ENCODE results near the gene CEND1.
A peak's percentile ranks its signal among the peaks of the same experiment; 100 is the strongest.

DNA sequence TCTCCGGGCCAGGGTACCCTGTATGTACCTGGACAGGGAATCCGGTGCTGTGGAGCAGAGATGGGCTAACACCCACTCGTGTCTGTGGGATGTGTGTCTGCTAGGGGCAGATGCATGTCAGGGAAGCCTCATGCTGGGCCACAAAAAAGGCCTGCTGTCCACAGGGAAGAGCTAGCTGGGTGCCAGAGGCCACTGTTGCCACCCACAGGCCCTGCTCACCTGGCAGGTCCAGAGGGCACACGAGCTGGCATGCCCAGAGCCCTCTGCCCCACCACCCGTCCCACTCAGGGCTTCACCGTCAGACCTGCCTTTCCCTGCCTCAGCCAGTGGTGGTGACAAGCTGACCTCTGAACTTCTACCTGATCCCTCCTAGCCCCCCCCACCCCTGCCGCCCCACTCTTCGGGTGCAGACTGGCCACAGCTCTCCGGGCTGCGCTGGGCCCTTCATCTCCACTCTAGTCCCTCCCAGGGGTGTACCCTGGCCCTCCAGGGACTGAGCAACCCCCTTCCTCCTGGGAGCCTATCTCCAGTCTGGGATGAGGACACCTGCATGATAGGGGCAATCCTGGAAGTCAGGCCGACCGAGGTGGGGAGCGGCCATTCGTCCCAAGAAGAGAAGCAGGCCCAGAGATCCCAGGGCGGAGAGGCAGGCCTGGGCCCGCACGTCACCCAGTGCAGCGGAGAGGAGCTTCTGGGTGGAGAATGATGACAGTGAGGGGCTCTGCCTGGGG, 6.8 kb upstream of the CEND1 start:
- TF ChIP-seq CTCF (conservative IDR thresholded peaks at IDR 0.05; ENCODE audit: low read depth, low read length) (no peak), RAD21 (IDR thresholded peaks at IDR 0.05; ENCODE audit: low read length) (no peak), FOS (IDR thresholded peaks at IDR 0.05; ENCODE audit: low read depth, low read length) (no peak), POLR2A (IDR thresholded peaks at IDR 0.05; ENCODE audit: low read depth, low read length) (peak; percentile 25; the same call in 1 of the 2 replicates), MAFK (IDR thresholded peaks at IDR 0.05; ENCODE audit: low read depth, low read length) (no peak), CEBPB (IDR thresholded peaks at IDR 0.05; ENCODE audit: low read depth, low read length) (no peak), USF2 (IDR thresholded peaks at IDR 0.05; ENCODE audit: low read depth, low read length) (no peak), CHD1 (IDR thresholded peaks at IDR 0.05; ENCODE audit: low read depth, low read length) (0 out of 2 replicates have a peak, but pooled peaks have one; percentile 19), BHLHE40 (IDR thresholded peaks at IDR 0.05; ENCODE audit: low read depth, low read length) (no peak), SMC3 (IDR thresholded peaks at IDR 0.05; ENCODE audit: low read depth, low read length) (no peak), RFX5 (IDR thresholded peaks at IDR 0.05; ENCODE audit: low read depth, low read length) (no peak), MAZ (IDR thresholded peaks at IDR 0.05; ENCODE audit: borderline replicate concordance, low read depth, low read length) (0 out of 2 replicates have a peak, but pooled peaks have one; percentile 2)
- TF ChIP-seq, protein P1, sequence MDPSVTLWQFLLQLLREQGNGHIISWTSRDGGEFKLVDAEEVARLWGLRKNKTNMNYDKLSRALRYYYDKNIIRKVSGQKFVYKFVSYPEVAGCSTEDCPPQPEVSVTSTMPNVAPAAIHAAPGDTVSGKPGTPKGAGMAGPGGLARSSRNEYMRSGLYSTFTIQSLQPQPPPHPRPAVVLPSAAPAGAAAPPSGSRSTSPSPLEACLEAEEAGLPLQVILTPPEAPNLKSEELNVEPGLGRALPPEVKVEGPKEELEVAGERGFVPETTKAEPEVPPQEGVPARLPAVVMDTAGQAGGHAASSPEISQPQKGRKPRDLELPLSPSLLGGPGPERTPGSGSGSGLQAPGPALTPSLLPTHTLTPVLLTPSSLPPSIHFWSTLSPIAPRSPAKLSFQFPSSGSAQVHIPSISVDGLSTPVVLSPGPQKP (IDR thresholded peaks at IDR 0.05; ENCODE audit: borderline replicate concordance, low read depth, low read length): no peak

Data from IMR-90 (cell line).